Left ventricle myocardium inferior (tissue), 1 donor: Measurements from ENCODE around the gene ZRANB1. TPM values are rescaled to one million over a fixed set of nuclear protein-coding genes. Genes with fewer than 3 reads are reported as not detected.

ENCODE experiments used
- DNase-seq: peaks from one replicate; pipeline ENCODE4 v3.0.0-alpha.2; 2020
- H3K27ac ChIP-seq: fragments of 200-600 bp; replicated peaks from 2 replicates; pipeline ENCODE4 v1.8.0; 2021
- H3K27me3 ChIP-seq: fragments of 200-600 bp; 2 replicates; pipeline ENCODE4 v1.8.0; 2021; ENCODE audit warnings: low read depth
- H3K36me3 ChIP-seq: fragments of 200-600 bp; 2 replicates; pipeline ENCODE4 v1.8.0; 2021
- H3K4me1 ChIP-seq: fragments of 200-600 bp; 2 replicates; pipeline ENCODE4 v1.8.0; 2021
- H3K4me3 ChIP-seq: fragments of 200-600 bp; 2 replicates; pipeline ENCODE4 v1.8.0; 2021; ENCODE audit warnings: mild to moderate bottlenecking, moderate library complexity
- H3K9me3 ChIP-seq: fragments of 200-600 bp; replicated peaks from 2 replicates; pipeline ENCODE4 v1.8.0; 2021
- CTCF ChIP-seq: fragments of 200-600 bp; IDR thresholded peaks from 2 replicates; pipeline ENCODE4 v1.8.0; 2021; ENCODE audit warnings: antibody characterized with exemption, mild to moderate bottlenecking, borderline replicate concordance
- intact Hi-C: fragments of 100-400 bp; cut with micrococcal nuclease; formaldehyde crosslinking; loops from one replicate; pipeline ENCODE4 v1.11.0; 2022
- total RNA-seq: library from RNA; stranded (reverse); fragmentation: NEBNext Ultra II Directional; extraction: Animal tissue kit (Norgen Biotek cat#: 25700); gene quantifications from one replicate; pipeline ENCODE4 v1.2.1, GENCODE V29; 2021
- donor health status: DM: no; HTN: yes; CAD: no; lungs with severe emphysema.

Gene ZRANB1
- total RNA-seq, 1 donor from 2014 or later = 25.3 TPM

GRCh38 chr10:124939290-124939689, 2.6 kb upstream of the ZRANB1 start:
- TF ChIP-seq CTCF = no peak
- Histone ChIP-seq H3K4me3 (no peak overlapping the region), H3K27ac (no peak overlapping the region), H3K9me3 (no peaks in the 10 kb centered on the region), H3K4me1 (peaks cover 67% of the 10 kb centered on the region), H3K27me3 (no peaks in the 10 kb centered on the region), H3K36me3 (peaks cover 5% of the 10 kb centered on the region)
- intact Hi-C loops = no loop called here
- DNase-seq = no peak

- no peak for DNase-seq
- H3K4me3 ChIP-seq = peak overlapping the region; percentile 47
- peaks cover 86% of the 10 kb centered on the region for H3K4me1 ChIP-seq
- no peaks in the 10 kb centered on the region for H3K9me3 ChIP-seq
- intact Hi-C loops = no loop called here
- peak overlapping the region; percentile 75 for H3K27ac ChIP-seq
- peaks cover 5% of the 10 kb centered on the region for H3K36me3 ChIP-seq
- H3K27me3 ChIP-seq = no peaks in the 10 kb centered on the region
- TF ChIP-seq CTCF = no peak
These were observed 620 bp downstream of the ZRANB1 start for GRCh38 chr10:124942317-124943169.

- H3K27me3 ChIP-seq = no peaks in the 10 kb centered on the region
- peak overlapping the region; percentile 47 for H3K4me3 ChIP-seq
- intact Hi-C loops = no loop called here
- no peak for TF ChIP-seq CTCF
- no peaks in the 10 kb centered on the region for H3K9me3 ChIP-seq
- peaks cover 5% of the 10 kb centered on the region for H3K36me3 ChIP-seq
- DNase-seq = no peak
- peaks cover 94% of the 10 kb centered on the region for H3K4me1 ChIP-seq
- peak overlapping the region; percentile 75 for H3K27ac ChIP-seq
These were observed 1.6 kb downstream of the ZRANB1 start for GRCh38 chr10:124943301-124944092.

- Histone ChIP-seq H3K9me3 (no peaks in the 10 kb centered on the region), H3K36me3 (peaks cover 9% of the 10 kb centered on the region), H3K27ac (peak overlapping the region; percentile 75), H3K4me3 (peak overlapping the region; percentile 47), H3K27me3 (no peaks in the 10 kb centered on the region), H3K4me1 (peaks cover 85% of the 10 kb centered on the region)
- intact Hi-C loops = no loop called here
- no peak for TF ChIP-seq CTCF
- DNase-seq = no peak
These were observed 3.1 kb downstream of the ZRANB1 start for GRCh38 chr10:124944982-124945381.

GRCh38 chr10:124946945-124947344, 5.0 kb downstream of the ZRANB1 start:
- H3K4me3 ChIP-seq = no peak overlapping the region
- intact Hi-C loops = no loop called here
- peaks cover 74% of the 10 kb centered on the region for H3K4me1 ChIP-seq
- no peaks in the 10 kb centered on the region for H3K27me3 ChIP-seq
- no peaks in the 10 kb centered on the region for H3K9me3 ChIP-seq
- no peak for TF ChIP-seq CTCF
- peak overlapping the region; percentile 75 for H3K27ac ChIP-seq
- DNase-seq = no peak
- peaks cover 9% of the 10 kb centered on the region for H3K36me3 ChIP-seq
